IPS-18c (cell line): Measurements from ENCODE around the gene LRRC4C.

Experiments
- H3K4me3 ChIP-seq: 2 replicates; pipeline ENCODE4 v1.7.0; 2013; ENCODE audit warnings: low read depth, mild to moderate bottlenecking, low read length, moderate library complexity; ENCODE audit not compliant: insufficient read depth
- H3K9me3 ChIP-seq: one replicate; pipeline ENCODE4 v1.6.1; 2013; ENCODE audit warnings: mild to moderate bottlenecking, low read length, moderate library complexity; ENCODE audit not compliant: control insufficient read depth, insufficient read depth

LRRC4C gene

DNA sequence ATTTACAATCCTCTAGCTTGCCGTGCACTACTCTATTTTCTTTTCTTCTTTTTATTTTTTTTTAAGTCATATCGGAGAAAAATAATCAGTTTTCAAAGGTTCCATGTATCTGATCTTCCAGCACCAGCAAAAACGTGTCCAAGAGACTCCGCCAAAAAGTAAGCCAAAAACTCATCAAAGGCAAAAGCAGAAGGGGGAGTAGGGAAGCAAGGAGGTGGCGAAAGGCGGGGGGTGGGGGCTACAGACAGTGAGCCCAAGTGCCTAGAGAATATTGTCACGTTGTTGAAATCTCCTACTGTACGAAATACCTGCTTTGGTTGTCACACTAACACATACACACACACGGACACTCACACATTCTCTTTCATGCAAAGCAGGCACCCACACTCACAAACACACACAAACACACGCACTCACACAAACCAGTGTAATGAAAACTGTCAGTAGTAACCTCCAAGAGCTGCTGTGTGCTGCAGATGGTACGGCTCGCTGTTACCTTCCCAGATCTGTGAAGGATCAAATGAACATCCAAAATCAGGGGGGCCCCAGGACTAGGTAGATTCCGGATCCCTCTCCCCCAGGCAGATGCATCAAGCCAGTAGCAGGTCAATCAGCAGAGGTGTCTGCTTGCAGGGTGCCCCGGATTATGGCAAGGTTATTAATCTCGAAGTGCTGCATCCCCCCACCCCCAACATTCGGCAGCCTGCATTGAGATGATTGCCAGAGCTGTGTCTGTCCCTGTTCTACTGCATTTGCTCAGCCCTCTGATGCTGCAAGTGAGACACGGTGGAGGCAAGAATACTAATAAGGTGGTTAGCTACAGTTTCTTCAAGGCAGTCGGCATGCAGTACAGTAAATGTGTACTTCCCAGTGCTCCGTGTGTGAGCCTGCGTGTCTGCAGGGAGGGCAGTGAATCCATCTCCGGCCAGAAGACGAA is at the start of gene LRRC4C:
LRRC4C (minus strand) TSS at position 188 of the 937 bp plus-strand sequence.
- H3K4me3 ChIP-seq, result no peak within 1 kb of the TSS

DNA sequence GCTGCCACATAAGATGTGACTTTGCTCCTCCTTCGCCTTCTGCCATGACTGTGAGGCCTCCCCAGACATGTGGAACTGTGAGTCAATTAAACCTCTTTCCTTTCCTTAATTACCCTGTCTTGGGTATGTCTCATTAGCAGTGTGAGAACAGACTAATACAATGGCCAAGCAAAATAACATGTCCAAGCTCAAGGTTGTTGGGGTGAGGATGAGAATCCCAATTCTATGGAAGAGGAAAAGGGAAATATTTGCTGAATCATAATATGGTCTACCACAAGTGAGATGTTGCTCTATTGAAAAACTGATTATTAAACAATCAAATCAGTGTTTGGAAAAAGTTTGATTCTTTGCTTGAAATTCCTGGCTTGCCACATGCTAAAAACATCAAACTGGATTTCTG is 48.7 kb upstream of the LRRC4C start:
- Histone ChIP-seq H3K4me3 (no peak overlapping the region), H3K9me3 (no peaks in the 10 kb centered on the region)

More for the DNA sequence above, at the start of gene LRRC4C:
- no peaks in the 10 kb centered on the region for H3K9me3 ChIP-seq

DNA sequence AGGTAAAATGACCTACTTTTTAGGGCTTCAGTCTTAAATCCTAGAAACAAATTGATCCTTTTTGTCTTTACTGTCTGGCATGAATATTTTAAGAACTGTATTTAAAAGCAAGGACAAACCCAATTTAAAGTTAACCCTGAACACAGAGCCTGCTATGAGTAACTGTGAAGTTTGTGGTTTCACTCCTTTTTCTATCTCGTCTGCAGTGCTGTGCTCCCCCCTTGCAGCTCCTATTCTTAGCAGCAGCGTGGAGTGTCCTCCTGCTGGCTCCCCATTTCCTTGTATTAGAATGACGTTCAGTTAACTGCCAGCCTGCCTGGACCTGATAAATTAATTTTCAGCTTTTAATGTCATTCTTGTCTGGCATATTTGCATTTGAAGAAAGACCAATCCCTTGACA is 40.0 kb upstream of the LRRC4C start:
- Histone ChIP-seq H3K9me3 (no peaks in the 10 kb centered on the region), H3K4me3 (no peak overlapping the region)

DNA sequence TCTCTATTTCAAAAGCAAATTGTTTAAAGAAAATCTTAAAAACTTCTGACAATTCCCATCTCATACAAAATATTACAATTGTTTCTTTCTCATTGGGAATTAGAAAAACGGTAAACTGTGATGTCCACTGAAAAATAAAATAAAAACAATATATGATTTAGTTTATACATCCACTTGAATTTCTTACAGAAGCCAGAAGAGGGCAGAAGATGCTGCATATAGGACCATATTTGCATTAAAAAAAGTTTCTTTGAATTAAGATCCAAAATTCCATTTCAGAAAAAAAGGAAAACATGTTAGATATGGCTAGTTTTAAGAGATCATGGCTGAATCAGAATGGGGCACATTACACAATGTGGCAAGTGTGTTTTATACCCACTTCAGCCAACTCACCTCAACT is 39.3 kb upstream of the LRRC4C start:
- no peak overlapping the region for H3K4me3 ChIP-seq

DNA sequence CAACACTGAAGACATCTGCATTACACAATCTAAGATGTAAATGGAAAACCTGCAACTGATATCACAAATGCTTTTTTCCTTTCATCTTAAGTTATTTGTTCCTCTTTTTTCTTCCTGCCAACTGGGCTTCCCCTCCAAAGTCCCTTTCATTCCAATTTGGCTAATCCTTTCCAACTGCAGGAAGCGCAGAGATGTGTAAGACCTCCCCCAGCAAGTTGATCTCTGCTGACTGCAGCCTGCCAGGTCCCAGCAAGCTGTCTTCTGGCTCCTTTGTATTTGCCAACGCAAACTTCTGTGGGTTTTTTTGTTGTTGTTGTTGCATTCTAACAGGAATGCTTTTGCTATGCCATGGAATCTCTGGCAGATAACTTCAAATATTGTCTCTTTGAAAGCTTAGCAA is 38.5 kb upstream of the LRRC4C start:
- Histone ChIP-seq H3K4me3 (no peak overlapping the region), H3K9me3 (no peaks in the 10 kb centered on the region)

More for the DNA sequence above, 39.3 kb upstream of the LRRC4C start:
- no peaks in the 10 kb centered on the region for H3K9me3 ChIP-seq

DNA sequence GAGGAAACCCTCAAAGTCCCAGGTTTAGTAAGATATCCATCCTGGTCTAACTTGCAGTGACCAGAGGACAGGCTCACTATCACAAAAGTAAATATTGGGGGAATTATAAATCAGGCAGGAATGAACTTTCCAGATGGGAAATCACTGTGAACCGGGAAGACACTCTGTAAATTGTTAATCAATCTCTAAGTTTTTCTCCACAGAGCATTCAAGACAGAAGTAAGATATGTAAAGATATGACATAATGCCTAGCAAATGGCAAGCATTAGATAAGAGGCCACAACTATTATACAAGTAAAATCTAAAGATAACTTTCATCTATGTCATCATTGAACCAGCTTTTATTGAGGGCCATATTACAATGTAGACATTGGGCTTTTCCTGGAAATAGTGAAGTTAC is 35.3 kb upstream of the LRRC4C start:
- Histone ChIP-seq H3K9me3 (no peaks in the 10 kb centered on the region), H3K4me3 (no peak overlapping the region)

DNA sequence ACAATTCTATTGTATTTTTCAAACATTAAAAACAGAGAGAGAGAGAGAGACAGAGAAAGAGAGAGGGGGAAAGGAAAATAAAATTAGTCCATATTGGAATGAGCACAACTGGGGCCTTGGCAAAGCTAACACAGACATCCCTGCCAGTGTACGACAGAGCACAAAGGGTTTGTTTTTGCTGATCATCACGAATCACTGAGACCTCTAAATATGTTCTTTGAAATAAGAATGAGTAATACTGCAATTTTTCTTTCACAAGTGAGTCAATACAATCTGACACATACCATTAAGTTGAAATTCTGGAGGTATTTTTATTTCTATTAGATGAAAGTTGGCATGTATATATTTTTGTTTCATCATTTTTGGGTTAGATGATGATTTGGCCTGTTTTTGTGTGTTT is 27.0 kb upstream of the LRRC4C start:
- H3K4me3 ChIP-seq, result no peak overlapping the region
- no peaks in the 10 kb centered on the region for H3K9me3 ChIP-seq

DNA sequence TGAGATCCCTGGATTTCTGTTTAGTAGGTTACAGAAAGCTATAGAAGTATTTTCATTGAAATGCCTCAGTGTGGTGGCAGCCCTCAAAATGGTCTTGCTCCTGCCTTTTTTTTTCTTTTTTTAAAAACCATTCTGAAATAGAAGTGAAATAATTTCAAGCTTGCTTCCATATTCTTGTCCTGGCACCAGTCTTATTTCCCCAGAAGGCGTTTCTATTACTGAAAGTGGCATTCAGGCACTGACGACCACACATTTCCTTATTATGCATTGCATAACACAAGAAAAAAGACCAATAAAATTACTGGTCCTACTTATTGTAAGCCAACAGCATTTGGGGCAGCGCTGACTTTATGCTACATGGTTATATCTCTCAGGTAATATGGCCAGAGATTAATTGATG is 24.5 kb upstream of the LRRC4C start:
- no peaks in the 10 kb centered on the region for H3K9me3 ChIP-seq
- H3K4me3 ChIP-seq, result no peak overlapping the region

DNA sequence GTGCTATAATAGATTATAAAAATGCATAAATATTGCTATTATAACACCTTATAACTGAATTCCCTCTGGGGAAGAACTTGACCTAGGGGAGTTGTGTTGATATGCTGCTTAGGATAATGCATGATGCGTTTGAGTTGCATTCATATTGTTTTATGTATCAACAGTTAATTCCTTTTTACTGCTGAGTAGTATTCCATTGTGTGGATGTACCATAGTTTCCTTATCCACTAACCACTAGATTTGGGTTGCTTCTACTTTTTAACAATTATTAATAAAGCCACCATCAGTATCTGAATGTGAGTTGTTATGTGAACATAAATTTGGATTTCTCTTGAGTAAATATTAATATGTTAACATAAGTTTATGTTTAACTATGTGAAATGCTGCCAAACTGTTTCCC is 19.7 kb upstream of the LRRC4C start:
- no peaks in the 10 kb centered on the region for H3K9me3 ChIP-seq

DNA sequence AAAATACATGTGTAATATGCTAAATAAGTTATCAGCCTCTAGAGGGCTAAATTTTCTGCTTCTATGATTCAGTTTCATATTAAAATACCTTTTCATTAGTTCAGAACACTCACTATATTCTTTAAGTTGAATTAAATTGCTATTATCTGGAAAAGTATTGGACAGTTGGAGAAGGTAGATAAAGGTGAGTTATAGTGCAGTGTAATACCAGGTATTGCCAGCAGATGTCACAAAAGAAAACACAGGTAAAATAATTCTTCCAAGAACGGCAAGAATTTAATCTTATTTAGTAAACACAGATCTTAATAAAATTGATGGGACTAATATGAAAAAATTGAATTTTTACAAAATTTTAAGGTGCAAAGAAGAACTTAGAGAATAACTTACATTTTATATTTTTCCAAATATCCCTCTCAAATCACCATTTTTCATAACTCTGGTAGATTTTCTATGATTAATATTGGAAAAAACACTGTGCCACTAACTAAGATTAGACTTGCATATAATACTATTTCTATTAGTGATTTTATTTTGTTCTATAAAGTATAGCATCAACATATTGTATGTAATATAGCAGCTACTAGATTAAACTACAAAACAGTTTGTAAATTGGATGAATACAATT is 1.7 kb upstream of the LRRC4C start:
- H3K4me3 ChIP-seq, result no peak overlapping the region
- H3K9me3 ChIP-seq, result no peaks in the 10 kb centered on the region

More for the DNA sequence above, 19.7 kb upstream of the LRRC4C start:
- no peak overlapping the region for H3K4me3 ChIP-seq

DNA sequence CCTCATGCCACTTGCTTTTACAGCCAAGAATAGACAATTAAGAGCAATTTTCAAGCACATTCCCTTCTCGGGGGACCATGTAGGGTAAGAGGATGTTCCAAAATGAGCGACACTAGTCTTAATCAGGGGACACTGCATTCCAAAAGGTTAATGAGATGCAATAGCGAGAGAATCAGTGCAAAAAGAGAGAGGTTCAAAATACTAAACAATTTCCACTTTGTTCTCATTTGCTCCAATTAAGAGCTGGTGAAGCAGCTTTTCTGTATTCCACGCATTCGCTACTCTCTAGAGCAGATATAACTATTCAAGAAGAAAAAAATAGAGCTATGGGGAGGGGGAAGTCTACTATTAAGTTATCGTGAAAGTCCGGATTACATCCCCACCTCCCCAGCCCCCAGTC is 811 bp downstream of the LRRC4C start:
- Histone ChIP-seq H3K4me3 (no peak overlapping the region), H3K9me3 (no peaks in the 10 kb centered on the region)

DNA sequence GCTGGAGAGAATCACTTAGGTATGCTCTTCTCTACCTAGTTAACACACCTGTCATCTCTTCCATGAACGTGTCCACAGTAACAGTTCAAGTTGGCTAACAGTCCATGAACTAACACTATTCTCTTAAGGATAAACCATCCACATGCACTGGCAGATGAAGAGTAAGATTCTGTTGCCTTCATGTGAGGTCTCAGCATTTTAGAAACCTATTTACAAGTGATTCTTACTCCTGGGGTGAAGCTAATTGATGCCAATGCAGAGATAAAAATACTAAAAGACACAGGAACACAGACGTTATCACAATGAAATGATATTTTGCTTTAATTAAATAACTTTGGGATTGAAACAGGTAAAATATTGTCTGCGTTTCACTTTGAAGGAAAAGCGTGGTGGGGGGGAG is 1.3 kb downstream of the LRRC4C start:
- no peaks in the 10 kb centered on the region for H3K9me3 ChIP-seq

DNA sequence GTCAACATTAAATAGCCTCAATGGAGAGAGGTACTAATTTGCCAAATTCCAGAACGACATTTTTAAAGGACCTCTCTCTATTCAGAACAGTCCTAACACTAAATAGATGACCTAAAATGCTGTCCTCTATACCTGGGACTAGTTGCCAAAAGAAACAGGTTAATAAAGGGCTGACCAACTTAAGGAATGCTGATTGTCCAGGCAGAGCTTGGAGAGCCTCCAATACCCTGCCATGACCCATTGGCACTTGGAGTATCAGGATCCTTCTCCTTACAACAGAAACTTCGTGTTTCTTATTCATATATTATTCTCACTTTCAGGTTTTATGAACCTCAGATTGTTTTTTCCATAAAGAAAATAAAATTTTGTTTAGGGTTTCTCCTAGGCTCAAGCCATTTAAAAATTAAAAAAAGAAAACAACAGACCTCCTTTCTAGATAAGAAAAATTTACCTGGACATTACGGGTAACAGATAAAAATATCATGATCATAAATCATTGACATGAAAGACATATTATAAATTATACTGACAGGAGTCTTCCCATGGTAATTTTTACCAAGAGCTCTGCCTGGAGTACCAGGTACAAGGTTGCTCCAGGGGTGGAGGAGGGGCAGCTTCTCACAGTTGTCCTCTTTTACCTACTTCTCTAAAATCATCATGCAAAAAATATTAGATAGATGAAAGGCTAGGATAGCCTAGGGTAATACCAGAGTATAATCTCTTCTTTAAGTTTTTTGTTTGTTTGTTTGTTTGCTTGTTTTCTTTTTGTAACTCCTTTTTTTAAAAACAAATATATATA is 2.0 kb downstream of the LRRC4C start:
- no peaks in the 10 kb centered on the region for H3K9me3 ChIP-seq
- no peak overlapping the region for H3K4me3 ChIP-seq

More for the DNA sequence above, 1.3 kb downstream of the LRRC4C start:
- no peak overlapping the region for H3K4me3 ChIP-seq

DNA sequence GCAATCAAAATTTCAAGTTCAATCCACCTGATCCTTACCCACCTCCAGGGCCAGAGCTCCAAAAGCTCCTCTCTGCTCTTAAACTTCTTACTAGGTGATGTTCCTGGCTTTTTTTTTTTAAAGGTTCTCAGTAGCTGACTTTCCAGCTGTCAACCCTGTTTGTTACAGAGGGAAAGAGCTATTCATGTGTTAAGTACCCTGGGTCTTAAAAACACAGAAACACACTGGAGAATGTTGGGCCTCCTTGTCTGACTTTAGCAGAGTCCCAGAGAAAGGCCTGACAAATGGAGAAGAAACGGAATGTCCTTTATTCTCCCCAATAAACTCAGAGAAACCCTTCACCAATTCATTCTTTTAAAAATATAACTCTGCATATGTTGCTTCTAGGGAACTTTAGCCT is 3.2 kb downstream of the LRRC4C start:
- H3K4me3 ChIP-seq, result no peak overlapping the region
- H3K9me3 ChIP-seq, result no peaks in the 10 kb centered on the region

DNA sequence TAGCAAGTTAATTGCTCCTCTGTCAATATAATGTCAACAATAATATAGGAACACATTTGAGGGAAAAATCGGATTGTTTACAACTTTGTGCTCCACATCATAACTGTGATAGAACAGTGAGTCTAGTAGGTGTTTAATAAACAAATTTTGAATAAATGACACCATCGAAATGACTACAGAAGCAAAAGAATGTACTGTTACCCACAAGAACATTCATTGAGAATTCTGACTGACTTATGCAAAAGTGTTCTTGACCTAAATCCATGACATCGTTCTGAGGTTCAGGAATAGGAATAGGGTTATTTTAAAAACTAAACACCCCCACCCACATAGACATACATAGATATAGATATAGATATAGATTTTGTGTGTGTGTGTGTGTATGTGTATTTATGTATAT is 8.4 kb downstream of the LRRC4C start:
- Histone ChIP-seq H3K9me3 (no peaks in the 10 kb centered on the region), H3K4me3 (no peak overlapping the region)

DNA sequence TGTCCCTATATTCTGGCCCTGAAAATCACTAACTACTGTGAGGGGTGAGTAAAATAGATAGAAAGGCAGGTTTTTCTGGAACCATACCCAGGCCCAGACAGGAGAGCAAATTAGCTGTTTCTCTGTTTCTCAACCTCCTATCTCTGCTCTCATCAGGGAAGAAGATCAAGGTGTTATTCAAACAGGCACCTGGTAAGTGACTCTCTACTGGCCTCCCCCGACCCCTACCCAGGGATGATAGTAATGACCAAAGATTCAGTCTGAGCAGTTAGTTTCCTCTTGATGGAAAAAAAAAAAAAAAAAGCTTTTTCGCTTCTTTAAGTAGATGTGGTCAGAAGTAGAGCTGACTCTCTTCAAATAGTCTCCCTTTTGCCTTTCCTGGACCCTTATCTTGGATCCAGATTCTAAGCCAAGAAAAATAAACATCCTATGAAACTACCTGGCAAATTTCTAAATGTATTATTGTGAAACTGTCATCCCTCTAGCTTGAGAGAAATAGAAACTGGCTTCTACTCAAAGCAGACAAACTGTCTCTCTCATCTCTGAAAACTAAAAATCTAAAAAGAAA is 9.9 kb downstream of the LRRC4C start:
- H3K4me3 ChIP-seq, result no peak overlapping the region
- H3K9me3 ChIP-seq, result no peaks in the 10 kb centered on the region

DNA sequence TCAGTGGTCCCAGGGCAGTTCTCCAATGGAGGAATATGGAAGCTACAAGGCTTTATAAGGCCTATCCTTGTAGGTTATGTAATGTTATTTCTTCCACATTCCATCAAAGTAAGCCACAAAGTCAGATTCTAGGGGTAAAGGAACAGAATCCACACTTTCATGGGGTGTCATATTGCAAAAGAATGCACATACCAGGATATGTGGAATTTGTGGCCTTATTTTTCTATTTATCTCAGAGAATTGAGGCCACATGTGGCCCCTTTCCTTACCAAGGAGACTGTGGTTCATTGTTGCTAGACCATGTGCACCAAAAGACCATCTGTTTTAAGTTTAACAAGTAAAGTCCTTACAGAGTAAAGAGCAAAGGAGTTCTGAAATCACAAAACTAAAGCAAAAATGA is 12.9 kb downstream of the LRRC4C start:
- Histone ChIP-seq H3K9me3 (no peaks in the 10 kb centered on the region), H3K4me3 (no peak overlapping the region)
